CD8-positive, alpha-beta memory T cell (primary cell): Measurements from ENCODE around the gene CMTM6. TPM values are rescaled to one million over a fixed set of nuclear protein-coding genes. Genes with fewer than 3 reads are reported as not detected.
A peak's percentile ranks its signal among the peaks of the same experiment; 100 is the strongest.

Source experiments
- CTCF ChIA-PET: fragments of 350-600 bp; sonication (Branson Sonifier 250); formaldehyde crosslinking; loops from one replicate; lab custom pipeline; 2021; ENCODE audit warnings: antibody characterized with exemption; lab: Charles Lee
- POLR2A ChIA-PET: fragments of 350-600 bp; sonication (Branson Sonifier 250); formaldehyde crosslinking; loops from one replicate; lab custom pipeline; 2021; ENCODE audit warnings: antibody characterized with exemption; lab: Charles Lee
- DNase-seq, 5 donors: peaks; one replicate each; pipeline versions ENCODE4 v3.0.0 to v3.0.0-alpha.2; 2020 to 2022; ENCODE audit warnings: mixed read lengths in 1 of 5
- H3K27ac ChIP-seq: one replicate; pipeline ENCODE4 v1.7.0; 2013; ENCODE audit warnings: low read depth, mild to moderate bottlenecking, low read length, moderate library complexity
- H3K27me3 ChIP-seq: 2 replicates; pipeline ENCODE4 v1.7.0; 2013; ENCODE audit warnings: low read length, mild to moderate bottlenecking; ENCODE audit not compliant: insufficient read depth, poor library complexity, severe bottlenecking
- H3K36me3 ChIP-seq: 2 replicates; pipeline ENCODE4 v1.7.0; 2013; ENCODE audit warnings: mild to moderate bottlenecking, low read length, moderate library complexity; ENCODE audit not compliant: insufficient read depth
- H3K4me1 ChIP-seq: 2 replicates; pipeline ENCODE4 v1.7.0; 2013; ENCODE audit warnings: mild to moderate bottlenecking, low read length, moderate library complexity; ENCODE audit not compliant: insufficient read depth
- H3K4me3 ChIP-seq: 2 replicates; pipeline ENCODE4 v1.7.0; 2013; ENCODE audit warnings: mild to moderate bottlenecking, low read length
- H3K9me3 ChIP-seq: 2 replicates; pipeline ENCODE4 v1.7.0; 2013; ENCODE audit warnings: mild to moderate bottlenecking, low read length
- H3K27ac Mint-ChIP-seq, 8 donors: one replicate each; pipeline ENCODE4 v1.8.0; 2020 to 2021; ENCODE audit warnings: mixed read lengths in 8 of 8, mild to moderate bottlenecking in 6 of 8, inconsistent platforms in 3 of 8, moderate library complexity in 3 of 8
- H3K27me3 Mint-ChIP-seq, 2 donors: one replicate each; pipeline ENCODE4 v1.8.0; 2020 to 2021; ENCODE audit warnings: mixed read lengths in 2 of 2, mild to moderate bottlenecking in 1 of 2, moderate library complexity in 1 of 2
- H3K36me3 Mint-ChIP-seq, 3 donors: one replicate each; pipeline ENCODE4 v1.8.0; 2020 to 2021; ENCODE audit warnings: mixed read lengths in 3 of 3, inconsistent platforms in 1 of 3, mild to moderate bottlenecking in 1 of 3
- H3K4me1 Mint-ChIP-seq, 3 donors: one replicate each; pipeline ENCODE4 v1.8.0; 2020 to 2021; ENCODE audit warnings: mixed read lengths in 3 of 3, inconsistent platforms in 1 of 3, mild to moderate bottlenecking in 1 of 3
- H3K4me3 Mint-ChIP-seq, 7 donors: one replicate each; pipeline ENCODE4 v1.8.0; 2020 to 2021; ENCODE audit warnings: mixed read lengths in 7 of 7, mild to moderate bottlenecking in 6 of 7, moderate library complexity in 4 of 7, inconsistent platforms in 2 of 7
- H3K9me3 Mint-ChIP-seq, 5 donors: one replicate each; pipeline ENCODE4 v1.8.0; 2020 to 2022; ENCODE audit warnings: mixed read lengths in 5 of 5, mild to moderate bottlenecking in 3 of 5, moderate library complexity in 2 of 5, inconsistent platforms in 1 of 5
- polyA plus RNA-seq: library from polyadenylated mRNA; unstranded; fragments of 300-500 nt; fragmentation: Illumina TruSeq; gene quantifications from one replicate; pipeline ENCODE4 v1.2.3, GENCODE V29; 2021
- total RNA-seq, 2 experiments: library from RNA; stranded (reverse); gene quantifications; one replicate each; pipeline ENCODE4 v1.2.3, GENCODE V29; 2021

Gene CMTM6
- total and polyA plus RNA-seq, 3 experiments from 2014 or later: 58.1 to 96.2 (median 91.8) TPM

- ChIA-PET CTCF (interaction anchor here (1.0 to 3.6 kb wide), 5 partner anchors 9 to 59 kb away, joined by 4 to 38 read pairs (median 9); no protein-coding TSS in a partner anchor), POLR2A (interaction anchor here (0.6 to 2.4 kb wide), 5 partner anchors 10 to 28 kb away, joined by 3 to 10 read pairs (median 5); no protein-coding TSS in a partner anchor)
- H3K4me1 Mint-ChIP-seq: peaks cover 69 to 91% (median 72%) of the 10 kb centered on the region in 3 donors
- Histone ChIP-seq H3K27ac (no peak overlapping the region), H3K4me1 (peaks cover 77% of the 10 kb centered on the region), H3K36me3 (no peaks in the 10 kb centered on the region), H3K27me3 (no peaks in the 10 kb centered on the region), H3K9me3 (no peaks in the 10 kb centered on the region), H3K4me3 (no peak overlapping the region)
- H3K4me3 Mint-ChIP-seq: no peak overlapping the region
- peaks cover 0 to 3% of the 10 kb centered on the region in 2 donors for H3K27me3 Mint-ChIP-seq
- H3K9me3 Mint-ChIP-seq: no peaks in the 10 kb centered on the region
- no peak for DNase-seq
- H3K36me3 Mint-ChIP-seq: peaks cover 0 to 4% (median 2%) of the 10 kb centered on the region in 3 donors
- H3K27ac Mint-ChIP-seq: peak overlapping the region in 5 of 8 donors; percentile 55 to 97 (median 82)
These were observed 68.4 kb downstream of the CMTM6 start for GRCh38 chr3:32434206-32434605.

DNA sequence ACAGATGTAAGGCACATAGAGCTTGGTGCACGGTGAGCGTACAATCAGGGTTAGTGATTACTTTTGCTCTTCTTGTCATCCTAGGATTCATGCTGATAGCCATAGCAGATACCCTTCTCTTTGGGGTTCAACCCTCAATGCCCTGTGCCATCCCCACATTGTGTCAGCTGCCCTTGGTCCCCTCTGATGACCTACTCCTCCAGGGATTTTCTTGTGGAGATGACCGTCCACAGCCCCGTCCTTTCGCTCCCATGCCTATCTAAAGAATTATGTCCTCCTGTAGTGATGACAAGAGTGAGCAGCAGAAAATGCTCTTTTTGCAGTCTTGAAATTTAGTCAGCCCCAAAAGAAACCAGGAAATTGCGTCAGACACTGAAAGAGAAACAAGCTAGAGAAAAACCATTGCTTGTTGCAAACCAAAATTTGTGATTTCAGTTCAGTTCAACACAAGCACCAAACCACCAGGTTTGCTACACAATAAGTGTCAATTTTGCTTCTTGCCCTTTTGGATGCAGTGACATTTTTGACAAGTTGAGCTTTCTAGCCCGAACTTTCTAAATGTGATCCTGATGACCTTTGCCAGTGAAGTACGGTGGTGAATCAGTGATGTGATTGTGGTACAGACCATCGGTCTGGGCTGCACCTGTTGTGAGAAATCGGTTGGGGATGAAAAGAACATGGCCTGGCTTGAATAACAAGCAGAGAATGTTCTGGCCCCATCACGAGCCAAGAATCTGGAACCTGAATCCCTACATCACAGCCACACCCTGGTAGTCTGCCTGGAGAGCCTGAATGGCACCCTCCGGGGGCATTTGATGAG lies 69.7 kb downstream of the CMTM6 start:
- Histone ChIP-seq H3K9me3 (no peaks in the 10 kb centered on the region), H3K4me3 (peak overlapping the region; percentile 44), H3K27ac (peak overlapping the region; percentile 79), H3K36me3 (no peaks in the 10 kb centered on the region), H3K4me1 (peaks cover 79% of the 10 kb centered on the region), H3K27me3 (no peaks in the 10 kb centered on the region)
- peak overlapping the region; percentile 92 to 98 (median 97) for H3K27ac Mint-ChIP-seq
- no peaks in the 10 kb centered on the region for H3K9me3 Mint-ChIP-seq
- H3K36me3 Mint-ChIP-seq: peaks cover 0 to 3% (median 2%) of the 10 kb centered on the region in 3 donors
- DNase-seq: peak in 3 of 5 donors; percentile 54 to 68 (median 59)
- H3K27me3 Mint-ChIP-seq: peaks cover 0 to 3% of the 10 kb centered on the region in 2 donors
- CTCF ChIA-PET: interaction anchor here (1.0 to 3.6 kb wide), 12 partner anchors 9 to 58 kb away, joined by 4 to 38 read pairs (median 6); partner anchors contain the start of gene CMTM7
- H3K4me1 Mint-ChIP-seq: peaks cover 69 to 91% (median 72%) of the 10 kb centered on the region in 3 donors
- H3K4me3 Mint-ChIP-seq: peak overlapping the region; percentile 44 to 84 (median 79)
- POLR2A ChIA-PET: interaction anchor here (0.5 to 2.4 kb wide), 12 partner anchors 9 to 1775 kb away, joined by 3 to 15 read pairs (median 3); partner anchors contain the start of genes CMTM7 and CNOT10

DNA sequence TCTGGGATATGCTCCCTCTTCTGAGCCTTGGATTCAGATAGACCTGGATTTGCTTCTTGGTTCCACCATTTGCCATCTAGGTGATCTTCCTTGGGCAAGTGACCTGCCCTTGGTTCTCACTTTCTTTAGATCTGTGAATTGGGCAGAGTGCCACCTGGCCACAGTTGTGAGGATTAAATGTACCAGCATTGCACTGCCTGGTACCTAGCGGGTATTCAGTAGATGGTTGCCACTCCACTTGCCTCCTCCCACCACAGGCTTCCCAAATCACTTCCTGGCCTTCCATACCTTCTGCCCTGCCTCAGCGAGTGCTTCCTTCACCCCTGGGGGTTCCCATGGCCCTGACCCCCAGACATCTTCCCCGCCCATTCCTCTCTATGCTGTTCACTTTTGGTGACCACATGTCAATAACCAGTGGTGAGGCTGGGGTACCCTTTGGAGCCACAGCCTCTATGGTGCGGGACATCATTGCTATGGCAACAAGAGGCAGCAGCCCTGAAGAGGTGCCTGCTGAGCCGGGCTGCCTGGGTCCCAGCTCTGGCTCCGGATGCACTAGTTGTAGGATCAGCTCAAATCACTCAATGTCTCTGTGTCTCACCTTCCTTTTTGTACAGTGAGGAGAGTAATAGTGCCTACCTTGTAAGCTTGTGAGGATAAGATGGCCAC lies 70.5 kb downstream of the CMTM6 start:
- Mint-ChIP-seq H3K36me3 (peaks cover 0 to 3% (median 2%) of the 10 kb centered on the region in 3 donors), H3K27ac (peak overlapping the region; percentile 92 to 98 (median 97)), H3K4me1 (peaks cover 73 to 91% (median 77%) of the 10 kb centered on the region in 3 donors), H3K9me3 (no peaks in the 10 kb centered on the region), H3K4me3 (peak overlapping the region in 6 of 7 donors; percentile 76 to 84 (median 80)), H3K27me3 (peaks cover 0 to 3% of the 10 kb centered on the region in 2 donors)
- H3K4me3 ChIP-seq: peak overlapping the region; percentile 44
- peaks cover 87% of the 10 kb centered on the region for H3K4me1 ChIP-seq
- peak in 1 of 5 donors; percentile 61 for DNase-seq
- ChIA-PET CTCF (interaction anchor here (1.0 to 3.6 kb wide), 13 partner anchors 8 to 58 kb away, joined by 3 to 38 read pairs (median 5); partner anchors contain the start of gene CMTM7), POLR2A (interaction anchor here (0.7 to 2.4 kb wide), 9 partner anchors 8 to 253 kb away, joined by 3 to 15 read pairs (median 4); partner anchors contain the start of genes CMTM7 and CNOT10)
- no peaks in the 10 kb centered on the region for H3K36me3 ChIP-seq
- H3K27ac ChIP-seq: peak overlapping the region; percentile 79
- H3K27me3 ChIP-seq: no peaks in the 10 kb centered on the region
- no peaks in the 10 kb centered on the region for H3K9me3 ChIP-seq

- H3K27me3 ChIP-seq: no peaks in the 10 kb centered on the region
- peaks cover 74 to 91% (median 79%) of the 10 kb centered on the region in 3 donors for H3K4me1 Mint-ChIP-seq
- peaks cover 87% of the 10 kb centered on the region for H3K4me1 ChIP-seq
- POLR2A ChIA-PET: interaction anchor here (2.1 kb wide), 1 partner anchor 28 kb away, joined by 15 read pairs; no protein-coding TSS in a partner anchor
- no peaks in the 10 kb centered on the region for H3K9me3 ChIP-seq
- no peak for DNase-seq
- H3K27ac ChIP-seq: no peak overlapping the region
- H3K27ac Mint-ChIP-seq: peak overlapping the region; percentile 78 to 98 (median 96)
- CTCF ChIA-PET: interaction anchor here (1.4 to 3.6 kb wide), 6 partner anchors 12 to 57 kb away, joined by 3 to 38 read pairs (median 5); no protein-coding TSS in a partner anchor
- peak overlapping the region in 3 of 7 donors; percentile 14 to 84 (median 51) for H3K4me3 Mint-ChIP-seq
- peaks cover 0 to 3% (median 2%) of the 10 kb centered on the region in 3 donors for H3K36me3 Mint-ChIP-seq
- no peak overlapping the region for H3K4me3 ChIP-seq
- H3K9me3 Mint-ChIP-seq: no peaks in the 10 kb centered on the region
- H3K27me3 Mint-ChIP-seq: peaks cover 0 to 3% of the 10 kb centered on the region in 2 donors
- no peaks in the 10 kb centered on the region for H3K36me3 ChIP-seq
These were observed 71.2 kb downstream of the CMTM6 start for GRCh38 chr3:32431481-32431880.

Other genes starting within 250 kb of the CMTM6 start
- gene CMTM7, start 111.0 kb downstream of the CMTM6 start, total RNA-seq: 10 to 100 TPM; 33.5 to 39.4 TPM
- gene CMTM7, start 111.0 kb downstream of the CMTM6 start, polyA plus RNA-seq: 113 TPM
- gene DYNC1LI1, start 68.0 kb upstream of the CMTM6 start, total RNA-seq: 10 to 100 TPM; 36.9 to 39.6 TPM
- 23.4 TPM for gene DYNC1LI1, start 68.0 kb upstream of the CMTM6 start, polyA plus RNA-seq
- gene CNOT10, start 182.3 kb upstream of the CMTM6 start, total RNA-seq: 10 to 100 TPM; 54.9 to 63.1 TPM
- gene CNOT10, start 182.3 kb upstream of the CMTM6 start, polyA plus RNA-seq: 29.4 TPM